Activated T-cell treated with anti-CD3 and anti-CD28 coated beads, Interleukin-2, amount 50 U/mL, for 24 hours (primary cell): ENCODE results near the gene ITPR3.

ENCODE experiments used
- DNase-seq: peaks from one replicate; pipeline ENCODE4 v3.0.0-alpha.2; 2020
- H3K27ac Mint-ChIP-seq: 2 replicates; pipeline ENCODE4 v1.8.0; 2020; ENCODE audit warnings: mild to moderate bottlenecking, mixed read lengths
- H3K27me3 Mint-ChIP-seq: 2 replicates; pipeline ENCODE4 v1.8.0; 2020; ENCODE audit warnings: mixed read lengths
- H3K36me3 Mint-ChIP-seq: 2 replicates; pipeline ENCODE4 v1.8.0; 2020; ENCODE audit warnings: low read depth, mixed read lengths
- H3K4me1 Mint-ChIP-seq: 2 replicates; pipeline ENCODE4 v1.8.0; 2020; ENCODE audit warnings: low read depth, mixed read lengths
- H3K4me3 Mint-ChIP-seq: 2 replicates; pipeline ENCODE4 v1.8.0; 2020; ENCODE audit warnings: mild to moderate bottlenecking, moderate library complexity, mixed read lengths
- H3K9me3 Mint-ChIP-seq: 2 replicates; pipeline ENCODE4 v1.8.0; 2020; ENCODE audit warnings: mixed read lengths

The ITPR3 gene

DNA sequence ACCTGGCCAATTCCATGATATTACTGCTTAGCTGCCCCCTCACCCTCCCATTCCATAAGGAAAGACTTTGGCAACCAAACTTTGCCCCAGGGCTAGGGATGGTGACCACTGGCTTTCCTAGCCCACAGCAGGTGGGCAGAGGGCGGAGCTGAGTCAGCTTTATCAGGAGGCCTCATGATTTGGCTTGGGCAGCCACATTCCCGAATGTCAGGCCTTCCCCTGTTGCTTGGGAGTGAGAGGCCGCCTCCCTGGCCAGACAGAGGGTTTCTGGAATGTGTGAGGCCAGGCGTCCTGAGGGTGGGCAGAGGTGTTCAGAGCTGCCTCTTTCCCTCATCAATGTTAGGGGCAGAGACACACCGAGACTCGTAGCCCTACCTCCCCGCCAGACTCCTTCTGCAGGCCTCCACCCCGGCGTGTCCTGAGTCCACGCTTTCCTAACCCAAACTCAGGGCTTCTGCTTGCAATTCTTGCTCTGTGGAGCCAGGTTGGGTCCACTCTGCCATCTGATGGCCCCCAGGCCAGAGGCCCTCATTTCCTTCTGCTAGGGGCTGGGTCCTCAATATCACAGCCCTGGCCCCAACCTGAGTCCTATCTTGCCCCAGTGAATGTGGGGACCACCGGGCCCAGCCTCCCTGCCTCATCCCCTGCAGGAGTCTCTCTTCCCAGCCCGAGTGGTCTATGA, 71.1 kb downstream of the ITPR3 start:
- peak overlapping the region; percentile 96 for H3K27ac Mint-ChIP-seq
- peak overlapping the region; percentile 41 for H3K4me3 Mint-ChIP-seq
- no peaks in the 10 kb centered on the region for H3K27me3 Mint-ChIP-seq
- H3K4me1 Mint-ChIP-seq, result peaks cover 63% of the 10 kb centered on the region
- no peak for DNase-seq
- peaks cover 99% of the 10 kb centered on the region for H3K36me3 Mint-ChIP-seq
- H3K9me3 Mint-ChIP-seq, result no peaks in the 10 kb centered on the region

DNA sequence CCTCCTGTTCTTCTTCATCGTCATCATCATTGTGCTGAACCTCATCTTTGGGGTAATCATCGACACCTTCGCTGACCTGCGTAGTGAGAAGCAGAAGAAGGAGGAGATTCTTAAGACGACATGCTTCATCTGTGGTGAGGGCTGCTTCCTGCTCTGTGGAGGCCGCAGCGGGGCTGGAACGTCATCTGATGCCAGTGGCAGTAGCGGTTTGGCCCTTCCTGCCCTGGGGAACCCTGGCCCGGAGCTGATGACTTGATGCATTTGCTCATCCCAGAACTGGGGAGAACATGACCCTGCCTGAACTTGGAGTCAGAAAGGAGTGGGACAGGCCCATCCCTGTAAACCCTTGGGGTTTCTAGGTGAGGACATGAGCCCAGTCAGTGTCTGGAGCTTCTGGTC, 71.6 kb downstream of the ITPR3 start:
- Mint-ChIP-seq H3K4me3 (peak overlapping the region; percentile 41), H3K9me3 (no peaks in the 10 kb centered on the region), H3K36me3 (peaks cover 99% of the 10 kb centered on the region), H3K27ac (peak overlapping the region; percentile 96), H3K27me3 (no peaks in the 10 kb centered on the region), H3K4me1 (peaks cover 68% of the 10 kb centered on the region)
- DNase-seq, result peak; percentile 70

DNA sequence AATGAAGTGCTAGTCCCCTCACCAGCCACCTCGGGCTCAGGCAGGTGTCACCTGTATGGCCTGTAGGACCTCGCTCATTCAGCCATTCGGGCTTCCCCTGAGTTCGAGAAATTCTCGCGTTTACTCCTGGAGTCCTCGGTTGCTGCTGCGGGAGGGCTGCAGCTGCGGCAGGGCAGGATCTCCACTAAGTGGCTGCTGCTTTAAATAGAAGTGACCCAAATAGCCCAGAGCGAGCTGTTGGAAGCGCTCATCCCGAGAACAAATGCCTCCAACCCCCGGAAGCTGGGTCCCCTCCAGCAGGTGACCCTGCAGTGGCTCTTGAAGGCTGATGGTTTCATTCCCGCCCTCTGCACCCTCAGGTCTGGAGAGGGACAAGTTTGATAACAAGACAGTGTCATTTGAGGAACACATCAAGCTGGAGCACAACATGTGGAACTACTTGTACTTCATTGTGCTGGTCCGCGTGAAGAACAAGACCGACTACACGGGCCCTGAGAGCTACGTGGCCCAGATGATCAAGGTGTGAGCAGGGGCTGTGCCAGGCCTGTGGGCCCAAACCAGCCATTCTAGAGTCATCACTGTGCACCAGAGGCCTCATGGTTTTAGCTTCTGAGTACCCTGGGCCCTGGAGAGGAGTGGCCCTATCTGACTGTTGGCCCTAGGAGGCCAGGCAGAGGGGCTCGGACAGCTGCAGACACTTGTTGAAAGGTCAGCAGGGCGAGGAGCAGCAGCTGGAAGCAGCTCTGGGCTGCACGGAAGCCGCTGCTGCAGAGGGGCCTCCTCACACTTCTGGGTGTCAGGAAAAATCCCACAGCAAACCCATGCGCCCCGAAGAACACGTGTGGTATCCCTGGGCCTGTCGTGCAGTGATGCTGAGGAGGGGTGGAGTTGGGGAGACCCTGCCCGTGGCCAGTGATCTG, 72.3 kb downstream of the ITPR3 start:
- peak; percentile 39 for DNase-seq

DNA sequence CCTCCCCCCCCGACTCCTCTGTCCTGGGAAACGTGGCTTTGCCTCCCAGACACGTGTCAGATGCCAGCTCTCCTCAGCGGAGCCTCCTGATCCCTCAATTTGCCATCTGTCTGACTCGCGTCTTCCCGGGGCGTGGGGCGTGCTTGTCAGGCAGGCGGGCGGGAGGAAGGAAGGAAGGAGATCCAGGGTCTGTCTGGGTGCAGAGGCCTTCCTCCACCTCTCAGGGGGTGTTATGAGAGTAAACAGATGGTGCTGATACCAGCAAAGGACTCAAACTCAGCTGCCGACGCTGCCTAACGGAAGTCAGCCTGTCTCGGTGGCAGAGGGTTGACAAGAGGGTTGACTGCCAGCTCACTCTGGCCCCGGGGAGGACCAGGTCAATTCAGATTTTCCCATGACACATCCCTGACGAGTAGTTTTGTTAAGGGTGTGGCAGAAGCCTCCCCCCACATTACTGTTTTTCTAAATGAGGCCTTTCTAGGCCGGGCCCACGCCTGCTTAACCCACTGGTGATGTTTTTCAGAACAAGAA, 73.3 kb downstream of the ITPR3 start:
- Mint-ChIP-seq H3K36me3 (peaks cover 100% of the 10 kb centered on the region), H3K27ac (peak overlapping the region; percentile 96)

More for the DNA sequence above, 72.3 kb downstream of the ITPR3 start:
- H3K27ac Mint-ChIP-seq, result peak overlapping the region; percentile 96
- H3K9me3 Mint-ChIP-seq, result no peaks in the 10 kb centered on the region
- H3K4me3 Mint-ChIP-seq, result no peak overlapping the region
- H3K4me1 Mint-ChIP-seq, result peaks cover 72% of the 10 kb centered on the region
- H3K36me3 Mint-ChIP-seq, result peaks cover 100% of the 10 kb centered on the region
- H3K27me3 Mint-ChIP-seq, result no peaks in the 10 kb centered on the region

DNA sequence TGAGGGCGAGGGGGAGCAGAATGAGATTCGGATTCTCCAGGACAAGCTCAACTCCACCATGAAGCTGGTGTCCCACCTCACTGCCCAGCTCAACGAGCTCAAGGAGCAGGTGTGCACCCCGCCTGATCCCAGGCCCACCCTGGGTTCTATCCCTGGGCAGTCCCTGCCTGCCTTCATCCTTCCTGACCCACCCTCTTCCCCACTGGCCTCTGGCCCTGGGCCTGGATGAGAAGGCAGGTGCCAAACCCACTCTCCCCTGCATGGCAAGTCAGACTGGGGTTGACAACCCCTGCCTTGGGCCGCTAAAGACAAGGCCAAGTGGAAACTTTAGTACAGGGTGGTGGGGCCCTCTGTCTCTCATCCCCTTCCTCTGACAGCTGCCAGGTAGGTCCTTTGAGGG, 73.9 kb downstream of the ITPR3 start:
- peak overlapping the region; percentile 46 for H3K4me3 Mint-ChIP-seq
- H3K27ac Mint-ChIP-seq, result peak overlapping the region; percentile 96
- H3K36me3 Mint-ChIP-seq, result peaks cover 100% of the 10 kb centered on the region
- no peaks in the 10 kb centered on the region for H3K27me3 Mint-ChIP-seq
- peak; percentile 43 for DNase-seq
- peaks cover 81% of the 10 kb centered on the region for H3K4me1 Mint-ChIP-seq
- no peaks in the 10 kb centered on the region for H3K9me3 Mint-ChIP-seq

More for the DNA sequence above, 73.3 kb downstream of the ITPR3 start:
- peaks cover 78% of the 10 kb centered on the region for H3K4me1 Mint-ChIP-seq
- no peaks in the 10 kb centered on the region for H3K27me3 Mint-ChIP-seq
- H3K9me3 Mint-ChIP-seq, result no peaks in the 10 kb centered on the region
- peak; percentile 79 for DNase-seq
- H3K4me3 Mint-ChIP-seq, result peak overlapping the region; percentile 46

DNA sequence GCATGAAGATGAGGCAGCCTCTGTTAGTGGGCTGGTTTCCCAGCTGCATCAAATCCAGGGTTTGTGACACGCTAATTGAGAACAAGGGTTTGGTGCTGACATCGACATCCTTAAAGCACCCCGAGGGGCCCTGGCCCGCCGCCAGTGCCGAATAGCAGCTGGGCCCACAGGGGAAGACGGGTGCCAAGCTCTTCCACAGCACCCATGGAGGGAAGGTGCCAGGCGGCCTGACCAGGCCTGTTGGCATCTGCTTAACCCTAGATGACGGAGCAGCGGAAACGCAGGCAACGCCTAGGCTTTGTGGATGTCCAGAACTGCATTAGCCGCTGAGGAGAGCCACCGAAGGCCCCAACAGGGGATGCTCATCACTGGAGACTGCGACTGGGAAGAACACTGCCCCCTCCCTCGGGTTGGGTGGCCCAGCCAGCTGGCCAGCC, 74.3 kb downstream of the ITPR3 start:
- H3K36me3 Mint-ChIP-seq, result peaks cover 100% of the 10 kb centered on the region
- peak overlapping the region; percentile 96 for H3K27ac Mint-ChIP-seq
- H3K4me3 Mint-ChIP-seq, result no peak overlapping the region
- no peaks in the 10 kb centered on the region for H3K27me3 Mint-ChIP-seq
- H3K9me3 Mint-ChIP-seq, result no peaks in the 10 kb centered on the region
- peaks cover 86% of the 10 kb centered on the region for H3K4me1 Mint-ChIP-seq
- DNase-seq, result no peak

DNA sequence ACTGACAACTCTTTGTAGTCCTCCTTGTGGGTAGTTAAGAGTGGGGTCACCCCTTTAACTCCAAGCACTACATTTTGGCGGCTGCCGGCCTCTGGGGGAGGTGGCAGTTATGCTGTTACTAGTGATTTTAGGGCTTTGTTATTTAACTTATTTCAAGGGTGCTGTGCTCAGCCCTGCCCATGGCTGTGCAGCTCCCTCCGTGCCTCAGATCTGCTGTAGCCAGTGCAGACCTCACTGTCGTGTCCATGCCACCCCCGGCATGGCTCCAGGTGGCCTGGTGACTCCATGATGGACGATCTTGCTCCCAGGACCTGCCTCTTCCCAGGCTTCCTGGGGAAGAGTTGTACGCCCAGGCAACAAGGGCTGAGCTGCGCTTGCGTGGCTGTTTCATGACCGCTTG, 75.0 kb downstream of the ITPR3 start:
- Mint-ChIP-seq H3K27me3 (no peaks in the 10 kb centered on the region), H3K4me1 (peaks cover 86% of the 10 kb centered on the region), H3K4me3 (peak overlapping the region; percentile 48), H3K9me3 (no peaks in the 10 kb centered on the region), H3K27ac (peak overlapping the region; percentile 96), H3K36me3 (peaks cover 99% of the 10 kb centered on the region)
- DNase-seq, result no peak

DNA sequence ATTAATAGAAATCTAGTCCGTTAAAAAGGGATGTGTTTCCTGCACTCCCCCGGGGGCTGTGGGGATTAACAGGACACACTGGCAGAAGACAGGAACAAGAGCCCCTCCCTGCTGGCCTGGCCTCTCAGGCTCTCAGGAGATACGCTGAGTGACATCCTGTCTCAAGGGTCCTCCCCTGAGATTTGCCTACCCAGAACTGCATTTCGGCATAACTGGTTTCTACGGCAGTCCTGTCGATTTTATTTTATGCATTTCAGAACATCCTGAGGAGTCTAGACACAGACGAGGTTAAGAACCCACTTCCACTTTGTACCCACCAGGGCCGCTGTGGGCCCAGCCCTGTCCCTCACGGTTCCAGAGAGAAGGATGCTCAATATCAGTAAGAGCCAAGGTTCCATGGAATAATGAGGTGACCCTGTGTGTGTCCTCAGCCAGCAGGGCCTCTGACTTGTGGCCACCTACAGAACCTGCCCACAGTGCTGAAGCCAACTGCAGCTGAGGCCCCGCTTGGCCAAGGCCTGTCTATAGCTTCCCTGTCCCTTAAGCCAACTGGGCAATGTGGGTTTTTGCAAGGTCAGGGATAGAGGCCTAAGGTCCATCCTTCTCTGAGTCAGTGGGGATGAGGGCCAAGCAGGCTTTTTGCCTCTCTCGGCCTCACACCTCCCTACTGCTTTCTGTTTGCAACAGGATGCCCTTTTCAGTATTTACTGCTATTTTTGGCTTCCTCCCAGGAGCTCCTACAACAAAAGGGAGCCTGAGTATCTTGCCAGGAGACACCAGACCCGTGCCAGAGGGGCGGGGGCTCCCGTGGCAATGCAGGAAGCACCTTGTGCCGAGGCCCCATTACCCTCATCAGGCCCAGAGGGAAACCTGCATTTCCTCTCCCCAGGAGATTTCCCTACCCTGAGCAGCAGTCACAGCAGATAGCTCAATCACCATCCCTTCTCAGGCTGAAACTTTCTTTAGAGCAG, 75.7 kb downstream of the ITPR3 start:
- Mint-ChIP-seq H3K27ac (peak overlapping the region; percentile 96), H3K27me3 (no peaks in the 10 kb centered on the region), H3K4me1 (peaks cover 79% of the 10 kb centered on the region), H3K9me3 (no peaks in the 10 kb centered on the region), H3K36me3 (peaks cover 99% of the 10 kb centered on the region), H3K4me3 (peak overlapping the region; percentile 48)
- DNase-seq, result peak; percentile 42

DNA sequence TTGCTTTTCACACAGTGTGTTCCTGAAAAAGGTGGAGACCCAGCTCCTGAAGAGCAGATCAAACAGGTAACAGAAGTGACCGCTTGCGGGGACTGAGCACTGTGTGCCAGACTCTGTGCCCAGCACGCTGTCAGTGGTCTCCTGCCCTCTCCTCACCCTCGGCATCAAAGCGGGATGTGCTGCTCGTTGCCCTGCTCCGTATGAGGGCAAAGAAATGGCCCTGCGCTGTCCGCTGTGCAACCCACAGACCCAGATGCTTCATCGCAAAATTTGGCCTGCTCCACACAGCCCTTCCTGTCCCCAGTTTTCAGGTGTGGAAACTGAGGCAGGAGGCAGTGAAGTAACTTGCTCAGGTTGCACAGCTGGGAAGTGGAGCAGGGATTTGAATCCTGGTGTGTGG, 76.7 kb downstream of the ITPR3 start:
- Mint-ChIP-seq H3K36me3 (peaks cover 97% of the 10 kb centered on the region), H3K27me3 (no peaks in the 10 kb centered on the region), H3K4me1 (peaks cover 71% of the 10 kb centered on the region), H3K27ac (peak overlapping the region; percentile 96), H3K9me3 (no peaks in the 10 kb centered on the region), H3K4me3 (no peak overlapping the region)
- no peak for DNase-seq

DNA sequence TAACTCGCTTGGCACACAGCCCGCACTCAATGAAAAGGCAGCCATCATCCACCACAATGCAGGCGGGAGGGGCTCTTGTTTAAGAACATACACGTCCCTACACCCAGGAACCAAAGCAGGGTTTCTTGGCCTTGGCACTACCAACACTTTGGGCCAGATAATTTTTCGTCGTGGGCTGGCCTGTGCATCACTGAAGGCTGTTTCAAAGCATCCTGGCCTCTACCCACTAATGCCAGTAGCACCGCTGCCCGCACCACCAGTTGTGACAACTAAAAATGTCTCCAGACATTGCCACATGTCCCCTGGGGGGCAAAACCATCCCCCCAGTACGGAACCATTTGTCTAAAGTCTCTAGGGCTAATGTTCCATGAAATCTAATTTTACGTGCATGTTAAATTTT, 77.4 kb downstream of the ITPR3 start:
- H3K4me1 Mint-ChIP-seq, result peaks cover 64% of the 10 kb centered on the region
- H3K27ac Mint-ChIP-seq, result peak overlapping the region; percentile 78

DNA sequence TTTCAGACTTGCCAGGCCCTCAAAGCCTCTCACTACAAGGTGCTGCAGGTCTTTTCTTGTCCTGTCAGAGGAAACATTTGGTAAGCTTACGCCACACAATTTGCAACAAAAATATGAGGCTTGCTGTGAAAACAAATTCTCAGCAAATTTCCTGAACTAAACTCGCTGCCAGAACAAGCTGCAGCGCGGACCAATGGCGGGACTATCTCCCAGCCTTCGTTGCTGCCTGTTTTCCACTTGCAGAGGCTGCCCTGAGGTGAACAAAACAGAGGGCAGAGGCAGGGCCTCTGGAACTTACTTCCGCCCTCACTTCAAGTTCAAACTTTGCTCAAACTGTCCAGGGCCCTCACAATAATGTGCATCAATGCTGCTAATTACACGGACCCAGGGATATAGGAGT, 78.0 kb downstream of the ITPR3 start:
- H3K4me1 Mint-ChIP-seq, result peaks cover 58% of the 10 kb centered on the region
- H3K27ac Mint-ChIP-seq, result peak overlapping the region; percentile 78
- H3K9me3 Mint-ChIP-seq, result no peaks in the 10 kb centered on the region
- no peak overlapping the region for H3K4me3 Mint-ChIP-seq
- H3K36me3 Mint-ChIP-seq, result peaks cover 95% of the 10 kb centered on the region
- DNase-seq, result no peak
- H3K27me3 Mint-ChIP-seq, result no peaks in the 10 kb centered on the region

More for the DNA sequence above, 77.4 kb downstream of the ITPR3 start:
- Mint-ChIP-seq H3K27me3 (no peaks in the 10 kb centered on the region), H3K36me3 (peaks cover 95% of the 10 kb centered on the region), H3K9me3 (no peaks in the 10 kb centered on the region), H3K4me3 (no peak overlapping the region)
- no peak for DNase-seq

DNA sequence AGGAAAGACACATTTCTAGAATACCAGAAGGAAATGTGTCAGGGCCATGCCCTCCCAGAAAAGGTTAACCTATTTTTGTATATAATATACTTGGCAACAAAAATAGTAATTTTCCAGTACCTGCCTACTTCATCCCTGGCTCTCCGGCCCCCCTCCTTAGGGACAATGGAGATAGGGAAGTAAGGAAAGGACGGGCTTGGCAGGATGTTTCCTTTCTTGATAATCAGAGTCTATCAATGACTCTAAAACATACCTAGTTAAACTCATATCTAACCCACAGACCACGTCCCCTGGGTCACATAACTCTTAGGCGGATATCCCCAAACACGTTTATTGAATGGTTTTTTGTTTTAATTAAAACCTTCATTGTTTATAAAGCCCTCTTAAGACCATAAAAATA, 78.6 kb downstream of the ITPR3 start:
- H3K9me3 Mint-ChIP-seq, result no peaks in the 10 kb centered on the region
- DNase-seq, result no peak
- H3K27me3 Mint-ChIP-seq, result no peaks in the 10 kb centered on the region
- H3K4me3 Mint-ChIP-seq, result no peak overlapping the region
- H3K27ac Mint-ChIP-seq, result peak overlapping the region; percentile 78
- H3K4me1 Mint-ChIP-seq, result peaks cover 52% of the 10 kb centered on the region
- H3K36me3 Mint-ChIP-seq, result peaks cover 95% of the 10 kb centered on the region

DNA sequence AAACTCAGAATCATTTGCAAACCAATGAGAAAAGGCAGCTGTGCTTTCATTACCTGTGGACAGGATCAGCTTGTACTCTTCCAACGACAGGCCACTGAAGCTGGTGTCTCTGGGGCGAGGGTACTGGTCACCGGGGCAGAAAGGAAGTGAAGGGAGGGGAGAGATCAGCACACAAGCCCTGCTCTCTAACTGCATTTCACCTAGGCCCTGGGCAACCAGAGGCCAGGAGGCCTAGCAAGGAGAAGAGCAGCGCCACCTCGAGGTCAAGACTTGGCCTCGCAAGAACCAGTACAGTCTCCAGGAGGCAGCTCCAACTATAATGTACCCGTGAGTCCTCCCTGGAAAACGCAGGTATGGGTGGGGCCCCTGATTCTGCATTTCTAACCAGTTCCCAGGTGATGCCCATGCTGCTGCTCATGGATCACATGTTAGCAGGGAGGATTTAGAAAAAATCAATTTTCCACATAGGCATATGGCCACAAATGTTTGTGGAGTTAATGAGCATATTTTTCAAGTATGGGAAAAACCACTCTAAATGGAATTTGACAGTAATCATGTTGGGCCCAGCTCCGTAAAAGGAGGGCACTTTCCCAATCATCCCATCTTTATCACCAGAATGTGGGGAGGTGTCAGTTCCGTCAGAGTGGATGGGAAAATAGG, 79.4 kb downstream of the ITPR3 start:
- Mint-ChIP-seq H3K27me3 (no peaks in the 10 kb centered on the region), H3K27ac (peak overlapping the region; percentile 62), H3K36me3 (peaks cover 93% of the 10 kb centered on the region), H3K4me3 (no peak overlapping the region), H3K9me3 (no peaks in the 10 kb centered on the region), H3K4me1 (peaks cover 44% of the 10 kb centered on the region)
- peak; percentile 77 for DNase-seq
